GM23248 (cell line): Measurements from ENCODE around the gene LAMB2.

Source experiments
- EZH2 ChIP-seq: fragments of 200-600 bp; sonication (generic); IDR thresholded peaks from 2 replicates; pipeline ENCODE4 v1.6.1; 2018; ENCODE audit warnings: antibody characterized with exemption, mild to moderate bottlenecking; ENCODE audit not compliant: insufficient read depth, poor library complexity, severe bottlenecking
- EZH2phosphoT487 ChIP-seq: fragments of 200-600 bp; sonication (generic); IDR thresholded peaks from 2 replicates; pipeline ENCODE4 v1.6.1; 2018; ENCODE audit warnings: antibody characterized with exemption, moderate library complexity, mild to moderate bottlenecking, low read depth; ENCODE audit not compliant: insufficient read depth

- TF ChIP-seq EZH2: no peak
- TF ChIP-seq EZH2phosphoT487: no peak
These were observed 21.5 kb downstream of the LAMB2 start for GRCh38 chr3:49111347-49111746.
